IMR-90 (cell line): ENCODE results near the gene ZNF286A. TPM values are rescaled to one million over a fixed set of nuclear protein-coding genes. Genes with fewer than 3 reads are reported as not detected.

Experiments used
- ATAC-seq: fragments of 200-7000 bp; cut with Tn5 transposase; 2 replicates; pipeline ENCODE4 v1.9.1; 2020; ENCODE audit warnings: low read depth, mild to moderate bottlenecking, moderate library complexity
- BruUV-seq: library from RNA; stranded (reverse); fragments of 400-500 nt; replicated peaks from 2 replicates; lab custom pipeline; 2021; lab: Mats Ljungman, UMichigan
- CTCF ChIA-PET: fragments of 300-600 bp; formaldehyde crosslinking; extraction: SDS; loops from one replicate; lab custom pipeline; 2021; ENCODE audit warnings: antibody characterized with exemption; lab: Yijun Ruan, JAX
- POLR2A ChIA-PET: fragments of 300-600 bp; sonication (Branson Sonifier 250); formaldehyde crosslinking; loops from one replicate; lab custom pipeline; 2022; ENCODE audit warnings: antibody characterized with exemption; ENCODE audit not compliant: unreplicated experiment; lab: Charles Lee
- DNase-seq: peaks from one replicate; pipeline ENCODE4 v3.0.0; 2013
- H2AFZ ChIP-seq: replicated peaks from 2 replicates; pipeline ENCODE3; 2013; ENCODE audit warnings: low read length, mild to moderate bottlenecking; ENCODE audit not compliant: poor library complexity
- H2AK5ac ChIP-seq: 2 replicates; pipeline ENCODE4 v1.6.1; 2013; ENCODE audit warnings: low read depth, low read length, inconsistent platforms
- H2AK9ac ChIP-seq: replicated peaks from 2 replicates; pipeline ENCODE3; 2013; ENCODE audit warnings: mild to moderate bottlenecking, low read depth, low read length, moderate library complexity; ENCODE audit not compliant: poor library complexity
- H2BK120ac ChIP-seq: 2 replicates; pipeline ENCODE4 v1.6.1; 2013; ENCODE audit warnings: low read depth, low read length, inconsistent platforms
- H2BK15ac ChIP-seq: 3 replicates; pipeline ENCODE4 v1.6.1; 2013; ENCODE audit warnings: low read depth, low read length, inconsistent platforms
- H2BK20ac ChIP-seq: 2 replicates; pipeline ENCODE4 v1.6.1; 2013; ENCODE audit warnings: low read depth, mild to moderate bottlenecking, inconsistent platforms, low read length, moderate library complexity
- H2BK5ac ChIP-seq: 2 replicates; pipeline ENCODE4 v1.6.1; 2013; ENCODE audit warnings: mild to moderate bottlenecking, low read depth, low read length, inconsistent platforms; ENCODE audit not compliant: poor library complexity, severe bottlenecking
- H3K14ac ChIP-seq: replicated peaks from 2 replicates; pipeline ENCODE4 v1.6.1; 2013; ENCODE audit warnings: low read depth, low read length, inconsistent platforms
- H3K18ac ChIP-seq: 2 replicates; pipeline ENCODE4 v1.6.1; 2013; ENCODE audit warnings: low read depth, low read length, control low read depth
- H3K23ac ChIP-seq: 2 replicates; pipeline ENCODE4 v1.6.1; 2013; ENCODE audit warnings: low read depth, low read length, inconsistent platforms
- H3K27ac ChIP-seq: 2 replicates; pipeline ENCODE4 v1.5.1; 2013; ENCODE audit warnings: mild to moderate bottlenecking, control low read depth, low read length; ENCODE audit not compliant: insufficient read depth
- H3K27me3 ChIP-seq: 2 replicates; pipeline ENCODE4 v1.6.1; 2013; ENCODE audit warnings: low read length; ENCODE audit not compliant: control insufficient read depth, insufficient read depth
- H3K36me3 ChIP-seq: 2 replicates; pipeline ENCODE4 v1.6.1; 2013; ENCODE audit warnings: low read length, mixed read lengths; ENCODE audit not compliant: control insufficient read depth, insufficient read depth
- H3K4ac ChIP-seq: 2 replicates; pipeline ENCODE4 v1.6.1; 2013; ENCODE audit warnings: low read depth, low read length, inconsistent platforms
- H3K4me1 ChIP-seq: 2 replicates; pipeline ENCODE4 v1.6.1; 2013; ENCODE audit warnings: low read length, mixed read lengths; ENCODE audit not compliant: control insufficient read depth, insufficient read depth
- H3K4me2 ChIP-seq: 2 replicates; pipeline ENCODE4 v1.6.1; 2013; ENCODE audit warnings: low read depth, mild to moderate bottlenecking, control low read depth, low read length, moderate library complexity
- H3K4me3 ChIP-seq: 2 replicates; pipeline ENCODE4 v1.5.1; 2013; ENCODE audit warnings: low read depth, mild to moderate bottlenecking, control low read depth, low read length, moderate library complexity; ENCODE audit not compliant: insufficient read depth
- H3K56ac ChIP-seq: 2 replicates; pipeline ENCODE4 v1.6.1; 2013; ENCODE audit warnings: low read length, inconsistent platforms; ENCODE audit not compliant: insufficient read depth; ENCODE audit errors: extremely low read depth
- H3K79me1 ChIP-seq, 2 experiments: 2 replicates each; pipeline ENCODE4 v1.6.1; 2013; ENCODE audit warnings: low read length in 2 of 2, inconsistent platforms in 1 of 2, low read depth in 1 of 2
- H3K9ac ChIP-seq: 2 replicates; pipeline ENCODE4 v1.6.1; 2013; ENCODE audit warnings: low read depth, low read length, control low read depth
- H3K9me1 ChIP-seq: 2 replicates; pipeline ENCODE4 v1.6.1; 2013; ENCODE audit warnings: low read length, inconsistent platforms; ENCODE audit not compliant: insufficient read depth
- H3K9me3 ChIP-seq: 2 replicates; pipeline ENCODE4 v1.6.1; 2013; ENCODE audit warnings: low read length; ENCODE audit not compliant: control insufficient read depth, insufficient read depth
- H4K20me1 ChIP-seq: 2 replicates; pipeline ENCODE4 v1.6.1; 2013; ENCODE audit warnings: low read length, inconsistent platforms; ENCODE audit not compliant: insufficient read depth
- H4K5ac ChIP-seq: 2 replicates; pipeline ENCODE4 v1.6.1; 2013; ENCODE audit warnings: mild to moderate bottlenecking, low read depth, low read length, control low read depth
- H4K8ac ChIP-seq, 2 experiments: 2 replicates each; pipeline ENCODE4 v1.6.1; 2013; ENCODE audit warnings: low read depth in 2 of 2, low read length in 2 of 2, control low read depth in 1 of 2, inconsistent platforms in 1 of 2
- H4K91ac ChIP-seq: 2 replicates; pipeline ENCODE4 v1.6.1; 2013; ENCODE audit warnings: low read depth, low read length, inconsistent platforms; ENCODE audit not compliant: insufficient read depth
- BHLHE40 ChIP-seq: fragments of 150-350 bp; IDR thresholded peaks from 2 replicates; pipeline ENCODE4 v1.6.1; 2016; ENCODE audit warnings: mild to moderate bottlenecking, low read depth, low read length
- CEBPB ChIP-seq: IDR thresholded peaks from 2 replicates; pipeline ENCODE4 v1.6.1; 2012; ENCODE audit warnings: low read depth, low read length, improper control_type of control experiment
- CHD1 ChIP-seq: IDR thresholded peaks from 2 replicates; pipeline ENCODE4 v1.6.1; 2012; ENCODE audit warnings: low read depth, low read length, improper control_type of control experiment
- FOS ChIP-seq: fragments of 150-350 bp; IDR thresholded peaks from 2 replicates; pipeline ENCODE4 v1.6.1; 2016; ENCODE audit warnings: low read depth, low read length
- MAFK ChIP-seq: IDR thresholded peaks from 2 replicates; pipeline ENCODE4 v1.6.1; 2012; ENCODE audit warnings: low read depth, low read length, improper control_type of control experiment
- MAZ ChIP-seq: IDR thresholded peaks from 2 replicates; pipeline ENCODE4 v1.6.1; 2012; ENCODE audit warnings: low read depth, mild to moderate bottlenecking, low read length, improper control_type of control experiment, moderate library complexity, borderline replicate concordance
- MXI1 ChIP-seq: IDR thresholded peaks from 2 replicates; pipeline ENCODE4 v1.6.1; 2012; ENCODE audit warnings: low read depth, mild to moderate bottlenecking, low read length, moderate library complexity, borderline replicate concordance
- NFE2L2 ChIP-seq: fragments of 150-350 bp; IDR thresholded peaks from 2 replicates; pipeline ENCODE4 v1.6.1; 2016; ENCODE audit warnings: low read depth, mild to moderate bottlenecking, low read length
- POLR2A ChIP-seq: IDR thresholded peaks from 2 replicates; pipeline ENCODE4 v1.6.1; 2012; ENCODE audit warnings: mild to moderate bottlenecking, low read depth, low read length
- RAD21 ChIP-seq: IDR thresholded peaks from 2 replicates; pipeline ENCODE4 v1.6.1; 2012; ENCODE audit warnings: low read length, improper control_type of control experiment
- RCOR1 ChIP-seq: IDR thresholded peaks from 2 replicates; pipeline ENCODE4 v1.6.1; 2012; ENCODE audit warnings: mild to moderate bottlenecking, low read length, improper control_type of control experiment; ENCODE audit not compliant: insufficient replicate concordance
- RFX5 ChIP-seq: IDR thresholded peaks from 2 replicates; pipeline ENCODE4 v1.8.0; 2012; ENCODE audit warnings: low read depth, mild to moderate bottlenecking, low read length, moderate library complexity
- SMC3 ChIP-seq: fragments of 150-350 bp; IDR thresholded peaks from 2 replicates; pipeline ENCODE4 v1.6.1; 2016; ENCODE audit warnings: low read depth, mild to moderate bottlenecking, antibody characterized with exemption, low read length, moderate library complexity
- WGBS, 2 experiments: methylation state at CpG; one replicate each; pipeline versions ENCODE4 v1.1.5 to v1.1.7; 2013; ENCODE audit warnings: missing lambda C conversion rate in 2 of 2; ENCODE audit not compliant: insufficient read length in 1 of 2; ENCODE audit errors: extremely low coverage in 2 of 2; 5-methylcytosine and 5-hydroxymethylcytosine counted together
- dilution Hi-C: fragments of 300-500 bp; cut with HindIII; formaldehyde crosslinking; loops from one replicate; pipeline ENCODE4 v1.14.3; 2018; ENCODE audit warnings: low sequenced_read_pairs; ENCODE audit not compliant: unreplicated experiment
- in situ Hi-C: fragments of 300-500 bp; cut with MboI; formaldehyde crosslinking; loops from 3 replicates; pipeline ENCODE4 v1.14.3; 2019; ENCODE audit warnings: low sequenced_read_pairs, inconsistent platforms, mixed read lengths
- intact Hi-C: fragments of 100-400 bp; cut with micrococcal nuclease; formaldehyde crosslinking; loops from 2 replicates; pipeline ENCODE4 v1.10.0; 2022
- polyA plus RNA-seq, 3 experiments: library from polyadenylated mRNA; depleted of rRNA; stranded (reverse); fragments of >200 nt; gene quantifications; 2 replicates each; pipeline ENCODE4 v1.2.3, GENCODE V29; 2012; ENCODE audit warnings: low replicate concordance in 1 of 3
- total RNA-seq: library from RNA; depleted of rRNA; stranded (reverse); fragments of >200 nt; gene quantifications from 2 replicates; pipeline ENCODE4 v1.2.3, GENCODE V29; 2012
- TF ChIP-seq, protein P1 (sequence below): fragments of 150-350 bp; IDR thresholded peaks from 2 replicates; pipeline ENCODE4 v1.6.1; 2017; ENCODE audit warnings: mild to moderate bottlenecking, antibody characterized with exemption, low read length, low read depth
- TF ChIP-seq, protein P2 (sequence below): fragments of 150-350 bp; IDR thresholded peaks from 2 replicates; pipeline ENCODE4 v1.6.1; 2016; ENCODE audit warnings: low read depth, mild to moderate bottlenecking, low read length, moderate library complexity, borderline replicate concordance
- TF ChIP-seq, protein P3 (sequence below): conservative IDR thresholded peaks from 2 replicates; pipeline ENCODE4 v1.5.1; 2012; ENCODE audit warnings: mild to moderate bottlenecking, low read depth, low read length, improper control_type of control experiment

The ZNF286A gene
- total and polyA plus RNA-seq, 2 of the 4 experiments (the other 2 are of a cell fraction), result 19.8 to 37.6 TPM

DNA sequence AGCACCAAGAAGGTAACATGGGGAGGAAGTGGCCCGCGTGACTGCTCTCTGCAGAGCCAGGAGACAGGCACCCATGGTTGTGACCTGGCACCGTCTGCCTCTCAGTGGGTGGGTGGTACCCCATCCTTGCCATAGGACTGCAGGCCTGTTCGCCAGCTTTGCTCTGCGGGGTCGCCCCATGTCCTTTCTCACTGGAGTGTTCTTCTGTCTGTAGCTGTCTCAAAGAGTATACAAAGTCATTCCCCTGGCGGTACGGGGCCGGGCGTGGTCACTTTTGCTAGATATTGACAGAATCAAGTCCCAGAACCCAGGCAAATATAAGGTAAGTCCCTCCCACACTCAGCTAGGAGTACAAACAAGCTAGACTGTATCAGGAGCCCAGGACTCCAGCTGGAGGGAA is 38.5 kb downstream of the ZNF286A start:
- H3K9me1 ChIP-seq, result no peaks in the 10 kb centered on the region
- no peak overlapping the region for H2AK9ac ChIP-seq
- in situ Hi-C loops (no loop called here), dilution Hi-C loops (no loop called here), intact Hi-C loops (no loop called here)
- TF ChIP-seq, protein P1, sequence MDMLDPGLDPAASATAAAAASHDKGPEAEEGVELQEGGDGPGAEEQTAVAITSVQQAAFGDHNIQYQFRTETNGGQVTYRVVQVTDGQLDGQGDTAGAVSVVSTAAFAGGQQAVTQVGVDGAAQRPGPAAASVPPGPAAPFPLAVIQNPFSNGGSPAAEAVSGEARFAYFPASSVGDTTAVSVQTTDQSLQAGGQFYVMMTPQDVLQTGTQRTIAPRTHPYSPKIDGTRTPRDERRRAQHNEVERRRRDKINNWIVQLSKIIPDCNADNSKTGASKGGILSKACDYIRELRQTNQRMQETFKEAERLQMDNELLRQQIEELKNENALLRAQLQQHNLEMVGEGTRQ, result no peak
- no peak for TF ChIP-seq CHD1
- no peak for TF ChIP-seq SMC3
- TF ChIP-seq MXI1, result no peak
- TF ChIP-seq, protein P2, sequence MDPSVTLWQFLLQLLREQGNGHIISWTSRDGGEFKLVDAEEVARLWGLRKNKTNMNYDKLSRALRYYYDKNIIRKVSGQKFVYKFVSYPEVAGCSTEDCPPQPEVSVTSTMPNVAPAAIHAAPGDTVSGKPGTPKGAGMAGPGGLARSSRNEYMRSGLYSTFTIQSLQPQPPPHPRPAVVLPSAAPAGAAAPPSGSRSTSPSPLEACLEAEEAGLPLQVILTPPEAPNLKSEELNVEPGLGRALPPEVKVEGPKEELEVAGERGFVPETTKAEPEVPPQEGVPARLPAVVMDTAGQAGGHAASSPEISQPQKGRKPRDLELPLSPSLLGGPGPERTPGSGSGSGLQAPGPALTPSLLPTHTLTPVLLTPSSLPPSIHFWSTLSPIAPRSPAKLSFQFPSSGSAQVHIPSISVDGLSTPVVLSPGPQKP, result no peak
- TF ChIP-seq, protein P3, sequence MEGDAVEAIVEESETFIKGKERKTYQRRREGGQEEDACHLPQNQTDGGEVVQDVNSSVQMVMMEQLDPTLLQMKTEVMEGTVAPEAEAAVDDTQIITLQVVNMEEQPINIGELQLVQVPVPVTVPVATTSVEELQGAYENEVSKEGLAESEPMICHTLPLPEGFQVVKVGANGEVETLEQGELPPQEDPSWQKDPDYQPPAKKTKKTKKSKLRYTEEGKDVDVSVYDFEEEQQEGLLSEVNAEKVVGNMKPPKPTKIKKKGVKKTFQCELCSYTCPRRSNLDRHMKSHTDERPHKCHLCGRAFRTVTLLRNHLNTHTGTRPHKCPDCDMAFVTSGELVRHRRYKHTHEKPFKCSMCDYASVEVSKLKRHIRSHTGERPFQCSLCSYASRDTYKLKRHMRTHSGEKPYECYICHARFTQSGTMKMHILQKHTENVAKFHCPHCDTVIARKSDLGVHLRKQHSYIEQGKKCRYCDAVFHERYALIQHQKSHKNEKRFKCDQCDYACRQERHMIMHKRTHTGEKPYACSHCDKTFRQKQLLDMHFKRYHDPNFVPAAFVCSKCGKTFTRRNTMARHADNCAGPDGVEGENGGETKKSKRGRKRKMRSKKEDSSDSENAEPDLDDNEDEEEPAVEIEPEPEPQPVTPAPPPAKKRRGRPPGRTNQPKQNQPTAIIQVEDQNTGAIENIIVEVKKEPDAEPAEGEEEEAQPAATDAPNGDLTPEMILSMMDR, result no peak
- TF ChIP-seq RAD21, result no peak
- TF ChIP-seq BHLHE40, result no peak
- no peak for TF ChIP-seq MAZ
- no peak for TF ChIP-seq POLR2A
- TF ChIP-seq RFX5, result no peak
- no peak for TF ChIP-seq FOS
- no peak for TF ChIP-seq RCOR1
- no peak for TF ChIP-seq MAFK
- TF ChIP-seq CEBPB, result no peak
- TF ChIP-seq NFE2L2, result no peak
- no peak overlapping the region for H4K8ac ChIP-seq
- H4K5ac ChIP-seq, result no peak overlapping the region
- no peak overlapping the region for H3K27ac ChIP-seq
- ChIA-PET POLR2A (no interaction called here), CTCF (no interaction called here)
- DNase-seq (no peak), ATAC-seq (no peak)
- no peak overlapping the region for H2AK5ac ChIP-seq
- H3K4me1 ChIP-seq, result no peaks in the 10 kb centered on the region
- no peaks in the 10 kb centered on the region for H3K9me3 ChIP-seq
- no peak overlapping the region for H3K14ac ChIP-seq
- no peaks in the 10 kb centered on the region for H4K20me1 ChIP-seq
- no peak overlapping the region for H2AFZ ChIP-seq
- H3K4me3 ChIP-seq, result no peak overlapping the region
- H2BK5ac ChIP-seq, result no peak overlapping the region
- 89% methylated on average over 5 of the region's 10 CpGs; no CpG with 5 or more reads in 1 of the 2 experiments for WGBS, 2 experiments
- H3K9ac ChIP-seq, result no peak overlapping the region
- H3K4me2 ChIP-seq, result no peak overlapping the region
- no peak overlapping the region for H2BK120ac ChIP-seq
- no peak overlapping the region for H3K4ac ChIP-seq
- H3K23ac ChIP-seq, result no peak overlapping the region
- H3K27me3 ChIP-seq, result peaks cover 4% of the 10 kb centered on the region; the same call in 1 of the 2 replicates
- H2BK15ac ChIP-seq, result no peak overlapping the region
- no peak overlapping the region for H4K91ac ChIP-seq
- H3K56ac ChIP-seq, result no peak overlapping the region
- H2BK20ac ChIP-seq, result no peak overlapping the region
- no peak overlapping the region for H3K18ac ChIP-seq
- no peaks in the 10 kb centered on the region for H3K79me1 ChIP-seq
- no TSS peak for BruUV-seq
- H3K36me3 ChIP-seq, result no peaks in the 10 kb centered on the region
